HFFc6 (cell line): ENCODE measurements around the gene PCSK5. TPM values are rescaled to one million over a fixed set of nuclear protein-coding genes. Genes with fewer than 3 reads are reported as not detected.

Source experiments
- DNase-seq: peaks from one replicate; pipeline ENCODE4 v3.0.0-alpha.2; 2018
- H3K27ac Mint-ChIP-seq: 2 replicates; pipeline ENCODE4 v1.8.0; 2020; ENCODE audit warnings: mild to moderate bottlenecking, mixed read lengths
- H3K27me3 Mint-ChIP-seq: 2 replicates; pipeline ENCODE4 v1.8.0; 2021; ENCODE audit warnings: mild to moderate bottlenecking, moderate library complexity, mixed read lengths; ENCODE audit not compliant: insufficient read depth
- H3K36me3 Mint-ChIP-seq: 2 replicates; pipeline ENCODE4 v1.8.0; 2021; ENCODE audit warnings: low read depth, mixed read lengths
- H3K4me1 Mint-ChIP-seq: 2 replicates; pipeline ENCODE4 v1.8.0; 2020; ENCODE audit warnings: low read depth, mixed read lengths
- H3K4me3 Mint-ChIP-seq: 2 replicates; pipeline ENCODE4 v1.8.0; 2020; ENCODE audit warnings: mild to moderate bottlenecking, moderate library complexity, mixed read lengths
- H3K9me3 Mint-ChIP-seq: 2 replicates; pipeline ENCODE4 v1.8.0; 2020; ENCODE audit warnings: mild to moderate bottlenecking, mixed read lengths
- CTCF ChIP-seq: fragments of 200-600 bp; sonication (generic); IDR thresholded peaks from 2 replicates; pipeline ENCODE4 v1.5.0; 2021; ENCODE audit warnings: antibody characterized with exemption, mild to moderate bottlenecking
- total RNA-seq, 6 experiments: library from RNA; stranded (reverse); fragmentation: NEBNext Ultra II Directional; extraction: Animal tissue kit (Norgen Biotek cat#: 25700); gene quantifications; 2 replicates in 1 of 6; 3 replicates in 5 of 6; pipeline ENCODE4 v1.2.3, GENCODE V29; 2021

PCSK5 gene
- total RNA-seq, 6 experiments from 2014 or later: 0.18 to 0.36 (median 0.22) TPM

GRCh38 chr9:75985515-75985914, 95.0 kb downstream of the PCSK5 start:
- no peak for TF ChIP-seq CTCF
- Mint-ChIP-seq H3K27ac (no peak overlapping the region), H3K4me3 (no peak overlapping the region), H3K9me3 (peaks cover 16% of the 10 kb centered on the region), H3K4me1 (no peaks in the 10 kb centered on the region), H3K36me3 (no peaks in the 10 kb centered on the region), H3K27me3 (peaks cover 1% of the 10 kb centered on the region; the same call in 1 of the 2 replicates)
- DNase-seq: no peak

- no peak for DNase-seq
- Mint-ChIP-seq H3K27ac (no peak overlapping the region), H3K4me1 (no peaks in the 10 kb centered on the region), H3K27me3 (no peaks in the 10 kb centered on the region), H3K4me3 (no peak overlapping the region), H3K9me3 (peaks cover 28% of the 10 kb centered on the region), H3K36me3 (no peaks in the 10 kb centered on the region)
- TF ChIP-seq CTCF: no peak
Observed at GRCh38 chr9:75988663-75989062, 98.2 kb downstream of the PCSK5 start.

GRCh38 chr9:75990156-75990555, 99.7 kb downstream of the PCSK5 start:
- no peaks in the 10 kb centered on the region for H3K27me3 Mint-ChIP-seq

GRCh38 chr9:75990576-75991304, 100.3 kb downstream of the PCSK5 start:
- Mint-ChIP-seq H3K27me3 (no peaks in the 10 kb centered on the region), H3K27ac (no peak overlapping the region), H3K4me3 (no peak overlapping the region), H3K4me1 (no peaks in the 10 kb centered on the region), H3K9me3 (peaks cover 36% of the 10 kb centered on the region), H3K36me3 (0 out of 2 replicates have a peak, but pooled peaks cover 5% of the 10 kb centered on the region)
- TF ChIP-seq CTCF: no peak
- no peak for DNase-seq

More at GRCh38 chr9:75990156-75990555, 99.7 kb downstream of the PCSK5 start:
- DNase-seq: no peak
- Mint-ChIP-seq H3K9me3 (peaks cover 35% of the 10 kb centered on the region), H3K27ac (no peak overlapping the region), H3K4me1 (no peaks in the 10 kb centered on the region), H3K36me3 (0 out of 2 replicates have a peak, but pooled peaks cover 5% of the 10 kb centered on the region), H3K4me3 (no peak overlapping the region)
- no peak for TF ChIP-seq CTCF

- no peak overlapping the region for H3K27ac Mint-ChIP-seq
- no peak for DNase-seq
Observed at GRCh38 chr9:75992482-75993206, 102.2 kb downstream of the PCSK5 start.

More at GRCh38 chr9:75992482-75993206, 102.2 kb downstream of the PCSK5 start:
- Mint-ChIP-seq H3K9me3 (peaks cover 42% of the 10 kb centered on the region), H3K4me1 (no peaks in the 10 kb centered on the region), H3K4me3 (no peak overlapping the region), H3K27me3 (no peaks in the 10 kb centered on the region), H3K36me3 (0 out of 2 replicates have a peak, but pooled peaks cover 5% of the 10 kb centered on the region)
- no peak for TF ChIP-seq CTCF
